Measurements from ENCODE around the gene CDNF.

DNA sequence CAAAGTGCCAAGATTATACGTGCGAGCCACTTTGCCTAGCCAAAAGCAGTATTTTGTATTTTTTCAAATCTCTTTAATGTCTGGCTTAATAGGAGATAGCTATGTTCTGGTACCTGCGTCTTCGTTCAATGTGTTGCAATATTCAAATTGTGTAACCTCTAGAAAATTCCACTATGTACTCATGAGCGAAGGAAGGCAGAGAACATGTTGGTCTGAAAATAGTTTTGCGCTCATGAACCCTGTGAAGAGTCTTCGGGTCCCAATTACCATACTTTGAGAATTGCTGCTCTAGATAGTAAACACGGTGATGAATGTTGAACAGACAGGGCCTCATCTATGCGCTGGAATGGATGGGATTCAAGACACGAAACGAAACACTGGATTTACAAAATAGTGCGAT, 38.1 kb upstream of the CDNF start:
- TF ChIP-seq EP300 (IDR thresholded peaks at IDR 0.05; ENCODE audit: low read depth): no peak
- TF ChIP-seq, protein P1, sequence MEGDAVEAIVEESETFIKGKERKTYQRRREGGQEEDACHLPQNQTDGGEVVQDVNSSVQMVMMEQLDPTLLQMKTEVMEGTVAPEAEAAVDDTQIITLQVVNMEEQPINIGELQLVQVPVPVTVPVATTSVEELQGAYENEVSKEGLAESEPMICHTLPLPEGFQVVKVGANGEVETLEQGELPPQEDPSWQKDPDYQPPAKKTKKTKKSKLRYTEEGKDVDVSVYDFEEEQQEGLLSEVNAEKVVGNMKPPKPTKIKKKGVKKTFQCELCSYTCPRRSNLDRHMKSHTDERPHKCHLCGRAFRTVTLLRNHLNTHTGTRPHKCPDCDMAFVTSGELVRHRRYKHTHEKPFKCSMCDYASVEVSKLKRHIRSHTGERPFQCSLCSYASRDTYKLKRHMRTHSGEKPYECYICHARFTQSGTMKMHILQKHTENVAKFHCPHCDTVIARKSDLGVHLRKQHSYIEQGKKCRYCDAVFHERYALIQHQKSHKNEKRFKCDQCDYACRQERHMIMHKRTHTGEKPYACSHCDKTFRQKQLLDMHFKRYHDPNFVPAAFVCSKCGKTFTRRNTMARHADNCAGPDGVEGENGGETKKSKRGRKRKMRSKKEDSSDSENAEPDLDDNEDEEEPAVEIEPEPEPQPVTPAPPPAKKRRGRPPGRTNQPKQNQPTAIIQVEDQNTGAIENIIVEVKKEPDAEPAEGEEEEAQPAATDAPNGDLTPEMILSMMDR (IDR thresholded peaks at IDR 0.05): no peak
